Stomach (tissue), 9 donors: ENCODE data around the gene MRPS18A. TPM values are rescaled to one million over a fixed set of nuclear protein-coding genes. Genes with fewer than 3 reads are reported as not detected.

Experiments
- DNase-seq, 2 donors: peaks; one replicate each; pipeline versions ENCODE4 v3.0.0 to v3.0.0-alpha.2; 2013 to 2019
- H3K27ac ChIP-seq, 5 donors: fragments of 200-600 bp in 4 of 5; sonication (generic) in 4 of 5; one replicate each; pipeline ENCODE4 v1.5.1; 2013 to 2019; ENCODE audit warnings: mild to moderate bottlenecking in 1 of 5, moderate library complexity in 1 of 5
- H3K27me3 ChIP-seq, 3 donors: fragments of 200-600 bp; sonication (generic); one replicate each; pipeline ENCODE4 v1.5.1; 2017 to 2019; ENCODE audit warnings: mixed run types in 1 of 3
- H3K36me3 ChIP-seq, 4 donors: fragments of 200-600 bp; sonication (generic); 1 replicate in 3 of 4; 2 replicates in 1 of 4; pipeline ENCODE4 v1.5.1; 2016 to 2019
- H3K4me1 ChIP-seq, 4 donors: fragments of 200-600 bp; sonication (generic); one replicate each; pipeline ENCODE4 v1.5.1; 2016 to 2019
- H3K4me3 ChIP-seq, 4 donors: fragments of 200-600 bp; sonication (generic) in 3 of 4; one replicate each; pipeline ENCODE4 v1.5.1; 2016 to 2019; ENCODE audit warnings: mild to moderate bottlenecking in 1 of 4
- H3K9me3 ChIP-seq, 4 donors: fragments of 200-600 bp; sonication (generic); one replicate each; pipeline ENCODE4 v1.5.1; 2016 to 2019
- EP300 ChIP-seq: sonication (generic); formaldehyde crosslinking; IDR thresholded peaks from one replicate; pipeline ENCODE4 v1.6.1; 2017; ENCODE audit warnings: antibody characterized with exemption
- POLR2A ChIP-seq, 4 donors: fragments of 450-650 bp; IDR thresholded peaks; one replicate each; pipeline ENCODE4 v1.6.1; 2016; ENCODE audit warnings: antibody characterized with exemption in 4 of 4, control low read depth in 2 of 4, mild to moderate bottlenecking in 1 of 4, moderate library complexity in 1 of 4
- POLR2AphosphoS5 ChIP-seq, 3 donors: sonication (generic); formaldehyde crosslinking; IDR thresholded peaks; one replicate each; pipeline ENCODE4 v1.6.1; 2016; ENCODE audit warnings: antibody characterized with exemption in 3 of 3
- WGBS, 5 donors: extraction: QIAGEN DNeasy Blood & Tissue Kit in 3 of 5; methylation state at CpG; one replicate each; pipeline versions ENCODE4 v1.1.5 to v1.1.7; 2013 to 2018; 5-methylcytosine and 5-hydroxymethylcytosine counted together
- intact Hi-C: fragments of 100-400 bp; cut with DNase I; formaldehyde crosslinking; loops from one replicate; pipeline ENCODE4 v1.15.1; 2023; ENCODE audit warnings: low total_unique reads
- polyA plus RNA-seq, 3 donors: library from polyadenylated mRNA; stranded (reverse); fragments of 200-250 nt; gene quantifications; one replicate each; pipeline ENCODE4 v1.2.3, GENCODE V29; 2013
- total RNA-seq, 5 donors: library from RNA; depleted of rRNA; stranded (reverse); fragments of >200 nt; gene quantifications; one replicate each; pipeline versions ENCODE4 v1.1.0 to v1.2.3, GENCODE V29; 2014 to 2016
- TF ChIP-seq, protein P1 (sequence below), 7 experiments: fragments of 450-650 bp in 4 of 7; fragments of 200-600 bp in 3 of 7; sonication (generic) in 3 of 7; IDR thresholded peaks; one replicate each; pipeline ENCODE4 v1.5.1; 2016 to 2019; ENCODE audit warnings: antibody characterized with exemption in 7 of 7, control low read depth in 2 of 7, mild to moderate bottlenecking in 1 of 7
- donor health status: healthy with polysubstance abuse.
- donor health status: Bipolar disorder and iron deficiency.
- donor health status: healthy.

The MRPS18A gene
- total and polyA plus RNA-seq, 8 donors, result 1.7 to 111 (median 36.9) TPM

- TF ChIP-seq EP300 (no peak), POLR2A (IDR thresholded peaks at IDR 0.05) (no peak)
- TF ChIP-seq, protein P1, sequence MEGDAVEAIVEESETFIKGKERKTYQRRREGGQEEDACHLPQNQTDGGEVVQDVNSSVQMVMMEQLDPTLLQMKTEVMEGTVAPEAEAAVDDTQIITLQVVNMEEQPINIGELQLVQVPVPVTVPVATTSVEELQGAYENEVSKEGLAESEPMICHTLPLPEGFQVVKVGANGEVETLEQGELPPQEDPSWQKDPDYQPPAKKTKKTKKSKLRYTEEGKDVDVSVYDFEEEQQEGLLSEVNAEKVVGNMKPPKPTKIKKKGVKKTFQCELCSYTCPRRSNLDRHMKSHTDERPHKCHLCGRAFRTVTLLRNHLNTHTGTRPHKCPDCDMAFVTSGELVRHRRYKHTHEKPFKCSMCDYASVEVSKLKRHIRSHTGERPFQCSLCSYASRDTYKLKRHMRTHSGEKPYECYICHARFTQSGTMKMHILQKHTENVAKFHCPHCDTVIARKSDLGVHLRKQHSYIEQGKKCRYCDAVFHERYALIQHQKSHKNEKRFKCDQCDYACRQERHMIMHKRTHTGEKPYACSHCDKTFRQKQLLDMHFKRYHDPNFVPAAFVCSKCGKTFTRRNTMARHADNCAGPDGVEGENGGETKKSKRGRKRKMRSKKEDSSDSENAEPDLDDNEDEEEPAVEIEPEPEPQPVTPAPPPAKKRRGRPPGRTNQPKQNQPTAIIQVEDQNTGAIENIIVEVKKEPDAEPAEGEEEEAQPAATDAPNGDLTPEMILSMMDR (IDR thresholded peaks at IDR 0.05), result no peak
- H3K27ac ChIP-seq, result no peak overlapping the region
- intact Hi-C loops, result no loop called here
- peaks cover 53 to 69% (median 65%) of the 10 kb centered on the region in 4 donors for H3K36me3 ChIP-seq
- no peak for DNase-seq
- H3K27me3 ChIP-seq, result no peaks in the 10 kb centered on the region
- peaks cover 17 to 33% (median 24%) of the 10 kb centered on the region in 4 donors for H3K4me1 ChIP-seq
- WGBS, 5 donors, result 82 to 94% (median 90%) methylated on average over 7 of the region's 7 CpGs
- H3K9me3 ChIP-seq, result no peaks in the 10 kb centered on the region
- H3K4me3 ChIP-seq, result no peak overlapping the region
These were observed 62.8 kb downstream of the MRPS18A start for GRCh38 chr6:43624786-43625288.

- Histone ChIP-seq H3K9me3 (no peaks in the 10 kb centered on the region), H3K36me3 (peaks cover 53 to 76% (median 71%) of the 10 kb centered on the region in 4 donors), H3K27ac (no peak overlapping the region), H3K4me3 (no peak overlapping the region), H3K27me3 (no peaks in the 10 kb centered on the region), H3K4me1 (peaks cover 17 to 33% (median 23%) of the 10 kb centered on the region in 4 donors)
- intact Hi-C loops, result no loop called here
- 84 to 96% (median 89%) methylated on average over 5 to 12 of the region's 12 CpGs for WGBS, 5 donors
- no peak for DNase-seq
- TF ChIP-seq POLR2A (IDR thresholded peaks at IDR 0.05), result no peak
- TF ChIP-seq POLR2AphosphoS5 (IDR thresholded peaks at IDR 0.05), result no peak
- TF ChIP-seq EP300, result no peak
- TF ChIP-seq, protein P1 (IDR thresholded peaks at IDR 0.05), result no peak
These were observed 63.5 kb downstream of the MRPS18A start for GRCh38 chr6:43623880-43624785.

- peaks cover 53 to 91% (median 82%) of the 10 kb centered on the region in 4 donors for H3K36me3 ChIP-seq
- H3K4me1 ChIP-seq, result peaks cover 9 to 24% (median 14%) of the 10 kb centered on the region in 4 donors
These were observed 65.0 kb downstream of the MRPS18A start for GRCh38 chr6:43622541-43622940.

GRCh38 chr6:43621836-43622180, 65.8 kb downstream of the MRPS18A start:
- H3K27me3 ChIP-seq, result no peaks in the 10 kb centered on the region
- H3K4me1 ChIP-seq, result peaks cover 1 to 16% (median 7%) of the 10 kb centered on the region in 4 donors
- 87 to 96% (median 94%) methylated on average over 10 of the region's 10 CpGs for WGBS, 5 donors
- TF ChIP-seq, protein P1 (IDR thresholded peaks at IDR 0.05), result no peak
- TF ChIP-seq EP300, result no peak
- TF ChIP-seq POLR2AphosphoS5 (IDR thresholded peaks at IDR 0.05), result no peak
- TF ChIP-seq POLR2A (IDR thresholded peaks at IDR 0.05), result no peak
- no peak overlapping the region for H3K4me3 ChIP-seq
- intact Hi-C loops, result no loop called here
- no peak overlapping the region for H3K27ac ChIP-seq
- no peaks in the 10 kb centered on the region for H3K9me3 ChIP-seq
- DNase-seq, result no peak
- H3K36me3 ChIP-seq, result peaks cover 53 to 91% (median 82%) of the 10 kb centered on the region in 4 donors

More at GRCh38 chr6:43622541-43622940, 65.0 kb downstream of the MRPS18A start:
- 90 to 96% (median 94%) methylated on average over 10 of the region's 10 CpGs for WGBS, 5 donors
- H3K27me3 ChIP-seq, result no peaks in the 10 kb centered on the region
- H3K27ac ChIP-seq, result no peak overlapping the region
- H3K4me3 ChIP-seq, result no peak overlapping the region
- DNase-seq, result no peak
- TF ChIP-seq, protein P1 (IDR thresholded peaks at IDR 0.05), result no peak
- no peak for TF ChIP-seq POLR2A (IDR thresholded peaks at IDR 0.05)
- TF ChIP-seq EP300, result no peak
- TF ChIP-seq POLR2AphosphoS5 (IDR thresholded peaks at IDR 0.05), result no peak
- no peaks in the 10 kb centered on the region for H3K9me3 ChIP-seq
- intact Hi-C loops, result no loop called here

Other genes with a start within 250 kb of the MRPS18A start
- gene DLK2, start 232.2 kb downstream of the MRPS18A start, total RNA-seq, result under 1 TPM in 1 of 5 donors, not detected in 4; 0.37 TPM
- 10 to 100 TPM in 1 of 3 donors, not detected in 2; 17.0 TPM for gene DLK2, start 232.2 kb downstream of the MRPS18A start, polyA plus RNA-seq
- gene TJAP1, start 210.2 kb downstream of the MRPS18A start, total RNA-seq, result 100 to 1,000 TPM in 1 of 5 donors, 10 to 100 TPM in 2, 1 to 10 TPM in 2; 8.4 to 182 (median 15.2) TPM
- gene TJAP1, start 210.2 kb downstream of the MRPS18A start, polyA plus RNA-seq, result 10 to 100 TPM; 10.8 to 17.5 (median 13.1) TPM
- 1 to 10 TPM in 1 of 5 donors, under 1 TPM in 1, not detected in 3; 0.55 to 1.0 TPM for gene LRRC73, start 177.4 kb downstream of the MRPS18A start, total RNA-seq
- gene LRRC73, start 177.4 kb downstream of the MRPS18A start, polyA plus RNA-seq, result under 1 TPM; 0.30 to 0.31 (median 0.31) TPM
- 100 to 1,000 TPM in 1 of 5 donors, 10 to 100 TPM in 4; 18.7 to 107 (median 62.0) TPM for gene YIPF3, start 170.9 kb downstream of the MRPS18A start, total RNA-seq
- 10 to 100 TPM; 49.3 to 77.4 (median 53.2) TPM for gene YIPF3, start 170.9 kb downstream of the MRPS18A start, polyA plus RNA-seq
- 10 to 100 TPM; 16.9 to 31.6 (median 26.8) TPM for gene POLR1C, start 170.7 kb downstream of the MRPS18A start, total RNA-seq
- 10 to 100 TPM; 14.7 to 36.2 (median 23.3) TPM for gene POLR1C, start 170.7 kb downstream of the MRPS18A start, polyA plus RNA-seq
- gene XPO5, start 111.8 kb downstream of the MRPS18A start, total RNA-seq, result 10 to 100 TPM in 4 of 5 donors, 1 to 10 TPM in 1; 4.6 to 46.1 (median 27.7) TPM
- gene XPO5, start 111.8 kb downstream of the MRPS18A start, polyA plus RNA-seq, result 10 to 100 TPM in 1 of 3 donors, 1 to 10 TPM in 2; 5.5 to 10.7 (median 5.7) TPM
- gene POLH, start 111.6 kb downstream of the MRPS18A start, total RNA-seq, result 10 to 100 TPM in 1 of 5 donors, 1 to 10 TPM in 4; 5.8 to 47.8 (median 7.9) TPM
- 1 to 10 TPM; 1.8 to 6.9 (median 2.4) TPM for gene POLH, start 111.6 kb downstream of the MRPS18A start, polyA plus RNA-seq
- gene GTPBP2, start 58.5 kb downstream of the MRPS18A start, total RNA-seq, result 10 to 100 TPM; 32.6 to 83.8 (median 66.3) TPM
- gene GTPBP2, start 58.5 kb downstream of the MRPS18A start, polyA plus RNA-seq, result 10 to 100 TPM; 26.3 to 48.4 (median 42.3) TPM
- 100 to 1,000 TPM in 1 of 5 donors, 10 to 100 TPM in 3, 1 to 10 TPM in 1; 7.8 to 282 (median 21.8) TPM for gene MAD2L1BP, start 52.0 kb downstream of the MRPS18A start, total RNA-seq
- 10 to 100 TPM; 21.1 to 33.9 (median 23.3) TPM for gene MAD2L1BP, start 52.0 kb downstream of the MRPS18A start, polyA plus RNA-seq
- gene RSPH9, start 42.8 kb downstream of the MRPS18A start, total RNA-seq, result under 1 TPM in 1 of 5 donors, not detected in 4; 0.18 TPM
- under 1 TPM; 0.28 to 0.92 (median 0.56) TPM for gene RSPH9, start 42.8 kb downstream of the MRPS18A start, polyA plus RNA-seq
- 100 to 1,000 TPM; 193 to 438 (median 352) TPM for gene VEGFA, start 82.4 kb upstream of the MRPS18A start, total RNA-seq
- 10 to 100 TPM; 28.6 to 87.7 (median 31.5) TPM for gene VEGFA, start 82.4 kb upstream of the MRPS18A start, polyA plus RNA-seq